HCT116 (cell line): ENCODE measurements around the gene GTF2H4. TPM values are rescaled to one million over a fixed set of nuclear protein-coding genes. Genes with fewer than 3 reads are reported as not detected.

Experiments
- ATAC-seq: fragments of 200-7000 bp; cut with Tn5 transposase; 2 replicates; pipeline ENCODE4 v1.9.1; 2020; ENCODE audit warnings: mild to moderate bottlenecking, moderate library complexity
- BruUV-seq: library from RNA; stranded (reverse); fragments of 400-500 nt; replicated peaks from 2 replicates; lab custom pipeline; 2021; lab: Mats Ljungman, UMichigan
- CTCF ChIA-PET: fragments of 300-600 bp; sonication (Branson Sonifier 250); formaldehyde crosslinking; loops from one replicate; lab custom pipeline; 2021; ENCODE audit warnings: antibody characterized with exemption; lab: Charles Lee
- POLR2A ChIA-PET: fragments of 300-600, 350-600 bp; sonication (Branson Sonifier 250); formaldehyde crosslinking; loops from one replicate; lab custom pipeline; 2021; ENCODE audit warnings: antibody characterized with exemption; lab: Charles Lee
- RAD21 ChIA-PET, 2 experiments: fragments of 300-600 bp; sonication (Branson Sonifier 250); formaldehyde crosslinking; loops; one replicate each; lab custom pipeline; 2023; ENCODE audit warnings: low total read pairs in 2 of 2; ENCODE audit not compliant: uncharacterized antibody in 2 of 2, unreplicated experiment in 2 of 2, low non-redundant PET in 1 of 2; lab: Charles Lee
- DNase-seq: peaks from one replicate; pipeline ENCODE4 v3.0.0-alpha.2; 2010; ENCODE audit warnings: low read depth, low spot score
- H2AFZ ChIP-seq: fragments of 200-600 bp; shearing (Covaris generic), sonication (generic); 2 replicates; pipeline ENCODE4 v1.6.1; 2017; ENCODE audit warnings: low read depth, mixed run types, mixed read lengths, antibody characterized with exemption, low read length; ENCODE audit not compliant: poor library complexity, severe bottlenecking
- H3K27ac ChIP-seq: 2 replicates; pipeline ENCODE4 v1.5.1; 2012; ENCODE audit warnings: low read depth, low read length
- H3K27me3 ChIP-seq: fragments of 200-600 bp; sonication (generic); 2 replicates; pipeline ENCODE4 v1.6.1; 2016; ENCODE audit warnings: mixed run types, low read length, mixed read lengths; ENCODE audit not compliant: insufficient read depth
- H3K36me3 ChIP-seq, 2 experiments: fragments of 200-500 bp in 1 of 2; fragments of 200-600 bp in 1 of 2; sonication (Bioruptor generic) in 1 of 2; sonication (generic) in 1 of 2; 2 replicates each; pipeline versions ENCODE4 v1.5.1 to v1.6.1; 2014 to 2016; ENCODE audit warnings: low read length in 2 of 2, inconsistent platforms in 1 of 2, mixed read lengths in 1 of 2, mixed run types in 1 of 2; ENCODE audit not compliant: insufficient read depth in 2 of 2, control insufficient read depth in 1 of 2
- H3K4me1 ChIP-seq, 2 experiments: fragments of 200-600 bp in 1 of 2; sonication (generic) in 1 of 2; 2 replicates each; pipeline versions ENCODE4 v1.5.1 to v1.6.1; 2012 to 2017; ENCODE audit warnings: low read length in 2 of 2, inconsistent platforms in 1 of 2, mild to moderate bottlenecking in 1 of 2, mixed read lengths in 1 of 2, mixed run types in 1 of 2, moderate library complexity in 1 of 2; ENCODE audit not compliant: insufficient read depth in 2 of 2, control insufficient read depth in 1 of 2
- H3K4me2 ChIP-seq: fragments of 200-600 bp; sonication (generic); 2 replicates; pipeline ENCODE4 v1.6.1; 2017; ENCODE audit warnings: mixed run types, low read length, mixed read lengths
- H3K4me3 ChIP-seq, 2 experiments: fragments of 200-600 bp in 1 of 2; sonication (generic) in 1 of 2; replicated peaks in 1 of 2; 2 replicates each; pipeline ENCODE4 v1.5.1; 2011 to 2016; ENCODE audit warnings: low read length in 2 of 2, control low read depth in 1 of 2, low read depth in 1 of 2, mild to moderate bottlenecking in 1 of 2, mixed read lengths in 1 of 2, mixed run types in 1 of 2
- H3K79me2 ChIP-seq: fragments of 200-600 bp; sonication (generic); 2 replicates; pipeline ENCODE4 v1.6.1; 2017; ENCODE audit warnings: mild to moderate bottlenecking, mixed run types, low read length, moderate library complexity, mixed read lengths; ENCODE audit not compliant: insufficient read depth
- H3K9ac ChIP-seq: fragments of 200-600 bp; sonication (generic); 2 replicates; pipeline ENCODE4 v1.6.1; 2016; ENCODE audit warnings: low read length, mixed read lengths
- H3K9me2 ChIP-seq: fragments of 200-600 bp; sonication (generic), shearing (Covaris generic); 2 replicates; pipeline ENCODE4 v1.6.1; 2017; ENCODE audit warnings: mixed run types, mild to moderate bottlenecking, moderate library complexity; ENCODE audit not compliant: insufficient read depth
- H3K9me3 ChIP-seq, 2 experiments: fragments of 200-500 bp in 1 of 2; fragments of 200-600 bp in 1 of 2; sonication (Bioruptor generic) in 1 of 2; sonication (generic) in 1 of 2; 2 replicates each; pipeline ENCODE4 v1.6.1; 2014 to 2017; ENCODE audit warnings: low read length in 2 of 2, mixed read lengths in 2 of 2, inconsistent platforms in 1 of 2, low read depth in 1 of 2, mild to moderate bottlenecking in 1 of 2, mixed run types in 1 of 2, moderate library complexity in 1 of 2; ENCODE audit not compliant: control insufficient read depth in 1 of 2, insufficient read depth in 1 of 2
- H4K20me1 ChIP-seq: fragments of 200-600 bp; sonication (generic), shearing (Covaris generic); 2 replicates; pipeline ENCODE4 v1.6.1; 2017; ENCODE audit warnings: mixed run types, mild to moderate bottlenecking, moderate library complexity; ENCODE audit not compliant: insufficient read depth
- CBX3 ChIP-seq: IDR thresholded peaks from 2 replicates; pipeline ENCODE4 v1.6.1; 2012; ENCODE audit warnings: low read depth
- ELF1 ChIP-seq: IDR thresholded peaks from 2 replicates; pipeline ENCODE4 v1.6.1; 2012; ENCODE audit warnings: low read depth, borderline replicate concordance
- JUND ChIP-seq: IDR thresholded peaks from 2 replicates; pipeline ENCODE4 v1.6.1; 2012
- POLR2A ChIP-seq: IDR thresholded peaks from 2 replicates; pipeline ENCODE4 v1.7.0; 2011; ENCODE audit warnings: borderline replicate concordance; ENCODE audit not compliant: insufficient read depth, insufficient read length; ENCODE audit errors: extremely low read depth
- POLR2AphosphoS5 ChIP-seq: IDR thresholded peaks from 2 replicates; pipeline ENCODE4 v1.6.1; 2011; ENCODE audit warnings: mild to moderate bottlenecking, low read depth, low read length, moderate library complexity
- RAD21 ChIP-seq: IDR thresholded peaks from 2 replicates; pipeline ENCODE4 v1.6.1; 2012; ENCODE audit warnings: low read depth, mild to moderate bottlenecking
- SP1 ChIP-seq: IDR thresholded peaks from 2 replicates; pipeline ENCODE4 v1.6.1; 2012; ENCODE audit warnings: low read depth
- TCF7L2 ChIP-seq: IDR thresholded peaks from 2 replicates; pipeline ENCODE4 v1.7.0; 2011; ENCODE audit warnings: borderline replicate concordance, inconsistent platforms; ENCODE audit not compliant: insufficient read depth, insufficient read length; ENCODE audit errors: extremely low read depth
- ZFX ChIP-seq: fragments of 450-650 bp; IDR thresholded peaks from 2 replicates; pipeline ENCODE4 v1.6.1; 2017
- ZNF274 ChIP-seq: fragments of 200-500 bp; sonication (Bioruptor generic); IDR thresholded peaks from 2 replicates; pipeline ENCODE4 v1.6.1; 2014; ENCODE audit warnings: mild to moderate bottlenecking, low read depth, low read length, inconsistent platforms
- intact Hi-C: fragments of 100-400 bp; cut with micrococcal nuclease; formaldehyde crosslinking; loops from 2 replicates; pipeline ENCODE4 v1.10.0; 2022
- total RNA-seq: library from RNA; stranded (reverse); gene quantifications from one replicate; pipeline ENCODE4 v1.2.1, GENCODE V29; 2021; ENCODE audit not compliant: unreplicated experiment
- TF ChIP-seq, protein P1 (sequence below): IDR thresholded peaks from 2 replicates; pipeline ENCODE4 v1.6.1; 2012
- TF ChIP-seq, protein P2 (sequence below): IDR thresholded peaks from 2 replicates; pipeline ENCODE4 v1.6.1; 2012
- TF ChIP-seq, protein P3 (sequence below): IDR thresholded peaks from 2 replicates; pipeline ENCODE4 v1.6.1; 2012; ENCODE audit warnings: low read depth
- TF ChIP-seq, protein P4 (sequence below): IDR thresholded peaks from 2 replicates; pipeline ENCODE4 v1.6.1; 2011; ENCODE audit warnings: mild to moderate bottlenecking, low read length, moderate library complexity; ENCODE audit not compliant: insufficient replicate concordance; ENCODE audit errors: extremely low read depth

Gene GTF2H4
- total RNA-seq, 1 experiment from 2014 or later, result 59.7 TPM

DNA sequence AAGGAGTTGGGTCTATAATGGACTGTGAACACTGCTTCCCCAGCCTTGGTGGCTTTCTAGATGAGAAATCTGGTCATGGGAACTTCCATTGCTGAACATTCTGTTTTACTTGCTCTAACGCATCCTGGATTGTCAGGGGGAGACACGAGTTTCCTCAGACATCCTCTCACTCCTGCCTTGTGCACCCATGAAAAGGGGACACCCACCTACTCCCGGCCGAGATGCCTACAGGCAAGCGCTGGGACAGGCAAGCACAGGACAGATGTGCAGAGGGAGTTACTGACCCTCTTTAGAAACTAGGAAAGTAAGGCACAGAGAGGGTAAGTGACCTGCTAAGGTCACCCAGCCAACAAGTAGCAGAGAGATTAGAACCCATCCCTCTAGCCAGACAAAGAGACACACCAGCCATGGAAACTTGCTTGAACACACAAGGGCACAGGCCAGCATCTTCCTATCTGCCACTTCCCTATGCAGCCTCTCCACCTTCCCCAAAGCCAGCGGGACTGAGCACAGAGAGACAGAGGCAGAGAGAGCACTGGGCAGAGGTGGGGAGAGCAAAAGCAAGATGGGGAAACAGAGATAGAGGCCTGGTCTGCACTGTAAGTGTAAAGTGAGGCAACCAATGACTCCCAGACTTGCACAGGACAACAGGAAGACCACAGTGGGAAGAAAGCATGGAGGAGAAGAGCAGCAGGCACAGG is 24.8 kb downstream of the GTF2H4 start:
- no peak overlapping the region for H2AFZ ChIP-seq
- H3K4me3 ChIP-seq, result no peak overlapping the region
- peaks cover 0 to 11% of the 10 kb centered on the region in 2 experiments; a peak in 1 of 4 replicates for H3K9me3 ChIP-seq
- H3K79me2 ChIP-seq, result no peaks in the 10 kb centered on the region
- intact Hi-C loops, result no loop called here
- no peaks in the 10 kb centered on the region for H4K20me1 ChIP-seq
- ChIA-PET RAD21 (no interaction called here), CTCF (interaction anchor here (1.3 to 1.6 kb wide), 2 partner anchors 10 to 17 kb away, joined by 5 to 6 read pairs; no protein-coding TSS in a partner anchor), POLR2A (no interaction called here)
- TF ChIP-seq JUND (no peak), ELF1 (no peak), ZNF274 (no peak), ZFX (no peak), POLR2A (no peak), TCF7L2 (no peak), SP1 (no peak), CBX3 (no peak), POLR2AphosphoS5 (no peak), RAD21 (no peak)
- TF ChIP-seq, protein P1, sequence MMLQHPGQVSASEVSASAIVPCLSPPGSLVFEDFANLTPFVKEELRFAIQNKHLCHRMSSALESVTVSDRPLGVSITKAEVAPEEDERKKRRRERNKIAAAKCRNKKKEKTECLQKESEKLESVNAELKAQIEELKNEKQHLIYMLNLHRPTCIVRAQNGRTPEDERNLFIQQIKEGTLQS, result no peak
- TF ChIP-seq, protein P2, sequence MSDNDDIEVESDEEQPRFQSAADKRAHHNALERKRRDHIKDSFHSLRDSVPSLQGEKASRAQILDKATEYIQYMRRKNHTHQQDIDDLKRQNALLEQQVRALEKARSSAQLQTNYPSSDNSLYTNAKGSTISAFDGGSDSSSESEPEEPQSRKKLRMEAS, result no peak
- TF ChIP-seq, protein P3, sequence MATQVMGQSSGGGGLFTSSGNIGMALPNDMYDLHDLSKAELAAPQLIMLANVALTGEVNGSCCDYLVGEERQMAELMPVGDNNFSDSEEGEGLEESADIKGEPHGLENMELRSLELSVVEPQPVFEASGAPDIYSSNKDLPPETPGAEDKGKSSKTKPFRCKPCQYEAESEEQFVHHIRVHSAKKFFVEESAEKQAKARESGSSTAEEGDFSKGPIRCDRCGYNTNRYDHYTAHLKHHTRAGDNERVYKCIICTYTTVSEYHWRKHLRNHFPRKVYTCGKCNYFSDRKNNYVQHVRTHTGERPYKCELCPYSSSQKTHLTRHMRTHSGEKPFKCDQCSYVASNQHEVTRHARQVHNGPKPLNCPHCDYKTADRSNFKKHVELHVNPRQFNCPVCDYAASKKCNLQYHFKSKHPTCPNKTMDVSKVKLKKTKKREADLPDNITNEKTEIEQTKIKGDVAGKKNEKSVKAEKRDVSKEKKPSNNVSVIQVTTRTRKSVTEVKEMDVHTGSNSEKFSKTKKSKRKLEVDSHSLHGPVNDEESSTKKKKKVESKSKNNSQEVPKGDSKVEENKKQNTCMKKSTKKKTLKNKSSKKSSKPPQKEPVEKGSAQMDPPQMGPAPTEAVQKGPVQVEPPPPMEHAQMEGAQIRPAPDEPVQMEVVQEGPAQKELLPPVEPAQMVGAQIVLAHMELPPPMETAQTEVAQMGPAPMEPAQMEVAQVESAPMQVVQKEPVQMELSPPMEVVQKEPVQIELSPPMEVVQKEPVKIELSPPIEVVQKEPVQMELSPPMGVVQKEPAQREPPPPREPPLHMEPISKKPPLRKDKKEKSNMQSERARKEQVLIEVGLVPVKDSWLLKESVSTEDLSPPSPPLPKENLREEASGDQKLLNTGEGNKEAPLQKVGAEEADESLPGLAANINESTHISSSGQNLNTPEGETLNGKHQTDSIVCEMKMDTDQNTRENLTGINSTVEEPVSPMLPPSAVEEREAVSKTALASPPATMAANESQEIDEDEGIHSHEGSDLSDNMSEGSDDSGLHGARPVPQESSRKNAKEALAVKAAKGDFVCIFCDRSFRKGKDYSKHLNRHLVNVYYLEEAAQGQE, result no peak
- TF ChIP-seq, protein P4, sequence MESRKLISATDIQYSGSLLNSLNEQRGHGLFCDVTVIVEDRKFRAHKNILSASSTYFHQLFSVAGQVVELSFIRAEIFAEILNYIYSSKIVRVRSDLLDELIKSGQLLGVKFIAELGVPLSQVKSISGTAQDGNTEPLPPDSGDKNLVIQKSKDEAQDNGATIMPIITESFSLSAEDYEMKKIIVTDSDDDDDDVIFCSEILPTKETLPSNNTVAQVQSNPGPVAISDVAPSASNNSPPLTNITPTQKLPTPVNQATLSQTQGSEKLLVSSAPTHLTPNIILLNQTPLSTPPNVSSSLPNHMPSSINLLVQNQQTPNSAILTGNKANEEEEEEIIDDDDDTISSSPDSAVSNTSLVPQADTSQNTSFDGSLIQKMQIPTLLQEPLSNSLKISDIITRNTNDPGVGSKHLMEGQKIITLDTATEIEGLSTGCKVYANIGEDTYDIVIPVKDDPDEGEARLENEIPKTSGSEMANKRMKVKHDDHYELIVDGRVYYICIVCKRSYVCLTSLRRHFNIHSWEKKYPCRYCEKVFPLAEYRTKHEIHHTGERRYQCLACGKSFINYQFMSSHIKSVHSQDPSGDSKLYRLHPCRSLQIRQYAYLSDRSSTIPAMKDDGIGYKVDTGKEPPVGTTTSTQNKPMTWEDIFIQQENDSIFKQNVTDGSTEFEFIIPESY, result no peak
- peaks cover 7 to 13% of the 10 kb centered on the region in 2 experiments; a peak in 3 of 4 replicates for H3K4me1 ChIP-seq
- DNase-seq (no peak), ATAC-seq (no peak)
- no peaks in the 10 kb centered on the region for H3K36me3 ChIP-seq
- no TSS peak for BruUV-seq
- no peak overlapping the region for H3K9ac ChIP-seq
- no peaks in the 10 kb centered on the region for H3K27me3 ChIP-seq
- H3K4me2 ChIP-seq, result peak overlapping the region; percentile 43; the same call in 1 of the 2 replicates
- no peak overlapping the region for H3K27ac ChIP-seq
- H3K9me2 ChIP-seq, result no peaks in the 10 kb centered on the region
